Raji (cell line): ENCODE measurements around the gene PPP2R2B.

Source experiments
- POLR2A ChIP-seq: IDR thresholded peaks from 2 replicates; pipeline ENCODE4 v1.6.1; 2011; ENCODE audit warnings: low read depth, low read length, control low read depth; ENCODE audit not compliant: insufficient read depth

Gene PPP2R2B

GRCh38 chr5:146659961-146660360, 218.6 kb downstream of the PPP2R2B start:
- TF ChIP-seq POLR2A, result no peak

DNA sequence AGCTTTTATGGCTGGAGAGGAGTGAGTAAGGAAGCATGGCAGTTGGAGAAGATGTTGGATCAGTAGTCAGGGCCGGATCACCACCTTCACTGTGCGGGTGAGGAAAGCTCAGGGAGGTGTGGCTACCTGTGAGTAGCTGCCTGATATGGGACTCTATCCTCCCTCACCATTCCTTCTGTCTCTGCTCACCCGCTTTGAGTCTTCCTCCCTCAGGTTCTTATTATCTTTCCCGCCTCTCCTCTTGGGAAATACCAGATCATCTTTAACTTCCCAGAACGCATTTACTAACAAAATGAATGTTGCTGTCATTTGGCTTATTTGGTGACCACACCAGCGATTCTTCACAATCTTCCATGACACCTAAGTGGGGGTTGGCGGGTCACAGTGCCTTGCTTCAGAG, 221.9 kb downstream of the PPP2R2B start:
- no peak for TF ChIP-seq POLR2A

DNA sequence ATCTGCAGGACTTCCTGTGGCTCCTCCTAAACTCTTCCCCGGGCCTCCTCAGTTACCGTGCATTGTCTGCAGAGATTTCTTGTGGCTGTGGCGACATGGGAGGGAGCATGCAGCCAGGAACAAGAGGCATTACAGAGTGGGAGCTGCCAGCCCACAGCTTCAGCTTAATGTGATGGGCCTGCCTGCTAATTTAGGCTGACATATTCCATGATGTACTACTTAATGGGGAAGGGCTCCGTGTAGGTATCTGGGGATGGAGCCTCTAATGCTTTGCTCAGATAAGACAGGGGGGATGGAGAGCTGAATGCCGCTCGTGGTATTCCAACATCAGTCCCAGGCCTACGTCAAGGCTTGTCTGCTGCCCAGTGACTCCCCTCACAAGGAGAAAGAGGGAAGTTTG, 225.0 kb downstream of the PPP2R2B start:
- TF ChIP-seq POLR2A, result no peak

GRCh38 chr5:146652547-146652946, 226.0 kb downstream of the PPP2R2B start:
- no peak for TF ChIP-seq POLR2A

GRCh38 chr5:146647656-146648199, 230.8 kb downstream of the PPP2R2B start:
- no peak for TF ChIP-seq POLR2A

DNA sequence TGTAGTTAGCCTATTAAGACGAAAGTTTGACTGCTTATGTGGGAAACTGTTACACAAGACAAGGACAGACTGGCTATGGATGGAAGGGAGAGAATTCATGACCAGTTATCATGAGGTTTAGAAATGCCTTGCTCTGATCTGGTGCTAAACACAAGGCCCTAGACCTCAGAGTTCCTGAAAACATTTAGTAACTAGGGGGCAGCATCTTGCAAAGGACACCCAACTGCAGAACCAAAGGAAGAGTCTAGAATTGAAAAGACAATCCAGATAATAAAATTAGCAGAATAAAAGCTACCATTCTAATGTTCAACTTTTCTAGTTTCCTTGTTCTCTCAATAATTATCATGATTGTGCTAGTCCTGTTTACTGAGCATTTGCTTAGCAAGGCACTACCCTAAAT, 232.1 kb downstream of the PPP2R2B start:
- TF ChIP-seq POLR2A, result no peak

DNA sequence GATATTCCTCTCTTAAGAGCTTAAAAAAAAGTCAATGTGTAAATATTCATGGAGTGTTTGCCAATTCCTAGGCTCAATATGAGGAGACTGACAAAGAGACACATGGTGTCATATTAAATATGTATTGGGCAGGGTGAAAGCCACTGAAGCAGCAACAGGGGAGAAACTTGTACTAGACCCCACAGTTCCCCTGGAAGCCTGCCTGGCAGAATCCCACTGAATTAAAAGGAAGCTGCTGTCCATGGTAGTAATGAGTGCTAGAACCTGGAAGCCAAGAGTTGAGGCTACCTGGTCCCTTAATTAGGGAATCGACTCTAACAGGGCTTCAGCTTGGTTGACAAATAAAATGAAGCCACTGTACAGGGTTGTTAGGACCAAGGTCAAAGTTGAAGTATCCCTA, 233.2 kb downstream of the PPP2R2B start:
- no peak for TF ChIP-seq POLR2A

DNA sequence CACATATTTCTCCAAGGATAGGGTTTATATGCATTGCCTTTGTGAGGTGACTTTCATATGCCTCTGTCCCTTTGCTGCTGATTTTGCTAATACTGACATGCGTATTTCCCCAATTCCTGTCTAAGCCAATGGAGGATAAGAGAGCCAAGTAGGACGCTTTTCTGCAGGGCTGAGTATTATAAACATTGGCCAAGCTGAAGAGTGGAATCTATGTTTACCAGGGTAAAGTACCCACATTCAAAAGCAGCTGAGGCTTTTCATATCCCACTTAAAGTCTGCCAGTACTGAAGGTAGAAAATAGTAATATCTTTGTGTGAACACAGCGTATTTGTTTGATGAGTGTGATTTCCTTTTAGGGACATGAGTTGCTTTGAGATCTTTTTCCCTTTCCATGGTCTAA, 233.7 kb downstream of the PPP2R2B start:
- TF ChIP-seq POLR2A, result no peak

DNA sequence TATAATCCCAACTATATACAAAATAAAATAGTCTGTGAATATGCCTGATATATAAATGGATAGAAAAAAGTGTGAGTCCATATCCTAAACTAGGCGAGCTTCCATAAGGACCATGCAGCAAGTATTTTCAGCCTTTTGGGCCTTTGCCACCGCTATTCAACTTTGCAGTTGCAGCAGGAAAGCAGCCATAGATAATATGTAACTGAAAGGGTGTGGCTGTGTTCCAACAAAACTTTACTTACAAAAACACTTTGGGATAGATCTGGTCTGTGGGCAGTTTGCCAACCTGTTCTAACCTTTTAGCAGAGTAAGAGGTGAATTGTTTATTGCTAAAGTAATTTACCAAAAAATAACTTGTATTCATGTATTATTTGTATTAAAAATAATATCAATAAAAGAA, 234.8 kb downstream of the PPP2R2B start:
- TF ChIP-seq POLR2A, result no peak

- TF ChIP-seq POLR2A, result no peak
These were observed 236.1 kb downstream of the PPP2R2B start for GRCh38 chr5:146642410-146642809.

DNA sequence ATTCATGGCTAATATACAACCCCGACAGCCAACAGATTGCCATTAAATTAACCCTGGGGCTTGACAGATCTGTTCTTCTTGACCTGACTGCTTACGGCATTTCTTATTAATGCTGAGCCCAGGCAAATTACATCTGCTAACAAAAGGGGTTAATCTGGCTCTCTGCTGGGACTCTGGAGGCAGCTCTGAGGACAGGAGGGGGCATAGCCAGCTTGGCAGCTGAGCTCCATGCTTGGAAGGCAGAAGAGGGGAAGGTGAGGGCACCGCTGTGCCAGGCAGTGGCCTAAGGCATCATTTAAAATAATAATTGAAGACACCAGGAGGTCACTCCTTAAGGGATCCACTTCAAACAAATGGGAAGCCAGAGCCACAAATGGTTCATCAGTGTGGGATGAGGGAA, 236.6 kb downstream of the PPP2R2B start:
- no peak for TF ChIP-seq POLR2A

GRCh38 chr5:146640285-146640896, 238.2 kb downstream of the PPP2R2B start:
- no peak for TF ChIP-seq POLR2A

- TF ChIP-seq POLR2A, result no peak
These were observed 243.1 kb downstream of the PPP2R2B start for GRCh38 chr5:146635443-146635842.

GRCh38 chr5:146633323-146633764, 245.2 kb downstream of the PPP2R2B start:
- no peak for TF ChIP-seq POLR2A

GRCh38 chr5:146632620-146633322, 245.8 kb downstream of the PPP2R2B start:
- TF ChIP-seq POLR2A, result no peak

DNA sequence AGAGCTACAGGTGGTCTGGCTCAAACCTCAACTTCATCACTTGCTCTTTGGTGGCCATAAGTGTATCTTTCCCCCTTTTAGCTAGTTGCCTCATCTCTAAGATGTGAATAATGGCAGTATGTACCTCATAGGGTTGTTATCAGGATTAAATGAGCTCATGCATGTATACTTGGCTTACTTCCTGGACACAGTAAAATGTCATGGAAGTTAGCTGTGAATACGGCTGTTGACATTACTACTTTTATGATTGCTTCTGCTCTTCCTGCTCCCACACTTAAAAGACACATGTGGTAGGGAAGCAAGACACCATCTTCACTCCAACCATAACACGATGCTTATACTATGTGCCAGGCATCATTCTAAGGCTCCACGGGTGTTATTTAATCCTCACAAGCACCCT, 248.1 kb downstream of the PPP2R2B start:
- TF ChIP-seq POLR2A, result no peak

GRCh38 chr5:146628950-146629349, 249.6 kb downstream of the PPP2R2B start:
- no peak for TF ChIP-seq POLR2A

- TF ChIP-seq POLR2A, result no peak
These were observed 251.6 kb downstream of the PPP2R2B start for GRCh38 chr5:146626936-146627335.
